ENCODE results near the gene RS1. TPM values are rescaled to one million over a fixed set of nuclear protein-coding genes. Genes with fewer than 3 reads are reported as not detected.

The RS1 gene
- total RNA-seq, 4 donors from 2014 or later: not detected

DNA sequence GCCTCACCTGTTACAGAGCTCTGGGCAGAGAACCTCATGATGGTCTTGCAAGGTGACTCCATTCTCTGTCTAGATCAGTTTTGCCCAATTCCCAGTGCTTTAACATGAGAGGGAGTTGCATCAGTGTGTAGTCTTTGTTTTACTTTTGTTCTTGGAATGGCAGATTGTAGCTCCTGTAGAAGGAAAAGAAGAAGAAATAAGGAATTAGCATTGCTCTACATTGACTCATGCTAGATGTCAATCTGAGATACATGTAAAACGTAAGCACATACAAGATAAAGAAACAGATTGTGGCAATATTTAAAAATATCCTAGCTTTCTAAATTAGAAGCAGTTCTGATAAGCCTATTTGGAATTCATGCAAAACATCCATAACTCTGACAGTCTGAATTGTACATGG is 19.5 kb upstream of the RS1 start:
- Histone ChIP-seq H3K27ac (no peak overlapping the region), H3K27me3 (no peaks in the 10 kb centered on the region), H3K36me3 (no peaks in the 10 kb centered on the region), H3K9me3 (no peaks in the 10 kb centered on the region), H3K4me1 (no peaks in the 10 kb centered on the region), H3K4me3 (no peak overlapping the region)
- ATAC-seq: no peak
- 33 to 75% methylated on average over 1 of the region's 1 CpG for WGBS, 2 donors (ENCODE audit: low coverage in 1 of 2)
- TF ChIP-seq POLR2AphosphoS5 (IDR thresholded peaks at IDR 0.05): no peak
- TF ChIP-seq POLR2A (IDR thresholded peaks at IDR 0.05): no peak
- no peak for TF ChIP-seq EP300 (IDR thresholded peaks at IDR 0.05)
- TF ChIP-seq, protein P1, sequence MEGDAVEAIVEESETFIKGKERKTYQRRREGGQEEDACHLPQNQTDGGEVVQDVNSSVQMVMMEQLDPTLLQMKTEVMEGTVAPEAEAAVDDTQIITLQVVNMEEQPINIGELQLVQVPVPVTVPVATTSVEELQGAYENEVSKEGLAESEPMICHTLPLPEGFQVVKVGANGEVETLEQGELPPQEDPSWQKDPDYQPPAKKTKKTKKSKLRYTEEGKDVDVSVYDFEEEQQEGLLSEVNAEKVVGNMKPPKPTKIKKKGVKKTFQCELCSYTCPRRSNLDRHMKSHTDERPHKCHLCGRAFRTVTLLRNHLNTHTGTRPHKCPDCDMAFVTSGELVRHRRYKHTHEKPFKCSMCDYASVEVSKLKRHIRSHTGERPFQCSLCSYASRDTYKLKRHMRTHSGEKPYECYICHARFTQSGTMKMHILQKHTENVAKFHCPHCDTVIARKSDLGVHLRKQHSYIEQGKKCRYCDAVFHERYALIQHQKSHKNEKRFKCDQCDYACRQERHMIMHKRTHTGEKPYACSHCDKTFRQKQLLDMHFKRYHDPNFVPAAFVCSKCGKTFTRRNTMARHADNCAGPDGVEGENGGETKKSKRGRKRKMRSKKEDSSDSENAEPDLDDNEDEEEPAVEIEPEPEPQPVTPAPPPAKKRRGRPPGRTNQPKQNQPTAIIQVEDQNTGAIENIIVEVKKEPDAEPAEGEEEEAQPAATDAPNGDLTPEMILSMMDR (IDR thresholded peaks at IDR 0.05): no peak

DNA sequence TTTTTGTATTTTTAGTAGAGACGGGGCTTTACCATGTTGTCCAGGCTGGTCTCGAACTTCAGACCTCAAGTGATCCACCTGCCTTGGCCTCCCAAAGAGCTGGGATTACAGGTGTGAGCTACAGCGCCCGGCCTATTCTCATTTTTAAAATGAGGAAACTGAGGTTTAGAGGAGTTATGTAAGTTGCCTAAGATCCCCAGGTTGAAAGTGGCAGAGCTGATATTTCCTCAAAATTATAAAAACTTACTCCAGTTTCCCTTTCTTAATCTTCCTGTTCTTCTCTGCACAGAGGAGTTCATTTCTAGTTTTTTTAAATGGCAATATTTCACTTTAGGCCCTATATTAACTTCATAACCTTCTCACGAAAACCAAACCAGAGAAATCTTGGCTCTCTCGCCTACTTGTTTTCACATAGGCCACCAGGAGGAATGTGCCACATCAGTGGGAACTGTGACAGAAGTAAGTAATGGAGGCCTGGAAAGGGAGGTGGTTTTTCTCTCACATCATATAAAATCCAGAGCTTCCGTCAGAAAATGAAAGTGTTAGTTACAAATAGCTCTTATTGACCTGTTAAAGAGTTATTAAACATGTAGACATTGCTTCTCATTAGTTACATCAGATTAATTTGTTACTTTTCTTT is 16.1 kb upstream of the RS1 start:
- H3K9me3 ChIP-seq: no peaks in the 10 kb centered on the region
- ATAC-seq: no peak
- no peak overlapping the region for H3K4me3 ChIP-seq
- H3K36me3 ChIP-seq: no peaks in the 10 kb centered on the region
- no peaks in the 10 kb centered on the region for H3K27me3 ChIP-seq
- WGBS, 2 donors (ENCODE audit: low coverage in 1 of 2): 94 to 100% methylated on average over 2 to 6 of the region's 7 CpGs
- TF ChIP-seq POLR2A (IDR thresholded peaks at IDR 0.05): no peak
- TF ChIP-seq, protein P1 (IDR thresholded peaks at IDR 0.05): no peak
- TF ChIP-seq EP300 (IDR thresholded peaks at IDR 0.05): no peak
- no peak for TF ChIP-seq POLR2AphosphoS5 (IDR thresholded peaks at IDR 0.05)
- no peaks in the 10 kb centered on the region for H3K4me1 ChIP-seq
- H3K27ac ChIP-seq: no peak overlapping the region

DNA sequence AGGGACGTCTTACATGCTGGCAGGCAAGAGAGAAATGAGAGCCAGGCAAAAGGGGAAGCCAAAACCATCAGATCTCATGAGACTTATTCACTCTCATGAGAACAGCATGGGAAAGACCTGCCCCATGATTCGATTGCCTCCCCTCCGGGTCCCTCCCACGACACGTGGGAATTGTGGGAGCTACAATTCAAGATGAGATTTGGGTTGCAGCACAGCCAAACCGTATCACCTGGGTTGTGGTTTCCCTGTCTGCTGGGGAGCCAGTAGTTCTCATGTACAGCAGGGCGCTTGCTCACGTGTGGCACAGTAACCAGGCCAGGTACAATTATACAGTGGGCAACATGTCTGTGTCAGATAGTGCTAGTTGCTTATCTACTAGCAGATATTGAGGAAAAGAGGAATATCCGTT is 11.1 kb upstream of the RS1 start:
- no peak overlapping the region for H3K4me3 ChIP-seq
- no peaks in the 10 kb centered on the region for H3K4me1 ChIP-seq
- TF ChIP-seq POLR2A (IDR thresholded peaks at IDR 0.05) (no peak), EP300 (IDR thresholded peaks at IDR 0.05) (no peak), POLR2AphosphoS5 (IDR thresholded peaks at IDR 0.05) (no peak)
- TF ChIP-seq, protein P1 (IDR thresholded peaks at IDR 0.05): no peak
- no peaks in the 10 kb centered on the region for H3K36me3 ChIP-seq
- no peak for ATAC-seq
- H3K27ac ChIP-seq: no peak overlapping the region
- H3K27me3 ChIP-seq: no peaks in the 10 kb centered on the region
- H3K9me3 ChIP-seq: no peaks in the 10 kb centered on the region
- 72 to 79% methylated on average over 3 to 6 of the region's 9 CpGs for WGBS, 2 donors (ENCODE audit: low coverage in 1 of 2)

DNA sequence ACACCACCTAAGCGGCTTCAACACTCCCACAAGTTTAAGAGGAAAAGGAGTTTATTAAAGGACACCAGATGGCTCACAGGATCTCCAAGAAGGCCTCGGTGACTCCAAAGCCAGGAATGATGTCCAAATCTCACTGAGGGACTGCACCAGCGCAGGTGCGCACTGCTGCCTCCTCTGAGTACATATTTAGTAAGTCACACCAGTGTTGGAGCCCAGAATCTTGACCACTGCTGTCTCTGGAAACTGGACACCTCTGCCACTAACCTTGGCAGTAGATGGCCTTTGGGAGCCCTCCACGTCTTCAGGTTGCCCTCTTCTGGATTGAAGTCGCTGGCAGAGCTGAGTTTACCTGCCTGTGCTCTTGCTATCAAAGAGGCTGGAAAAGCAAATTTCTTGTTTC is 10.1 kb upstream of the RS1 start:
- no peaks in the 10 kb centered on the region for H3K27me3 ChIP-seq

More for the DNA sequence above, 10.1 kb upstream of the RS1 start:
- H3K27ac ChIP-seq: no peak overlapping the region
- H3K4me3 ChIP-seq: no peak overlapping the region
- TF ChIP-seq EP300 (IDR thresholded peaks at IDR 0.05): no peak
- TF ChIP-seq, protein P1 (IDR thresholded peaks at IDR 0.05): no peak
- no peak for TF ChIP-seq POLR2AphosphoS5 (IDR thresholded peaks at IDR 0.05)
- 72% methylated on average over 2 of the region's 6 CpGs; no CpG with 5 or more reads in 1 of the 2 donors for WGBS, 2 donors (ENCODE audit: low coverage in 1 of 2)
- no peak for ATAC-seq
- no peaks in the 10 kb centered on the region for H3K36me3 ChIP-seq
- H3K4me1 ChIP-seq: no peaks in the 10 kb centered on the region
- no peaks in the 10 kb centered on the region for H3K9me3 ChIP-seq

Data from gastroesophageal sphincter (tissue), 4 donors.